GM21737 (cell line): Measurements from ENCODE around the gene FOCAD.
A peak's percentile ranks its signal among the peaks of the same experiment; 100 is the strongest.

ENCODE experiments used
- ATAC-seq: cut with Tn5 transposase; IDR thresholded peaks from one replicate; pipeline ENCODE4 v1.9.1; 2021; ENCODE audit warnings: mild to moderate bottlenecking, moderate library complexity; ENCODE audit not compliant: unreplicated experiment

The FOCAD gene

GRCh38 chr9:20997503-20998076 lies 313.5 kb downstream of the FOCAD start:
- ATAC-seq, result peak; percentile 76

GRCh38 chr9:21001581-21001980 lies 317.5 kb downstream of the FOCAD start:
- ATAC-seq, result no peak

GRCh38 chr9:21002040-21002439 lies 318.0 kb downstream of the FOCAD start:
- ATAC-seq, result no peak

- no peak for ATAC-seq
These were observed 331.2 kb downstream of the FOCAD start for GRCh38 chr9:21015129-21015815.

GRCh38 chr9:21015995-21016394 lies 331.9 kb downstream of the FOCAD start:
- no peak for ATAC-seq

- ATAC-seq, result no peak
These were observed 332.8 kb downstream of the FOCAD start for GRCh38 chr9:21016701-21017491.

- no peak for ATAC-seq
These were observed 334.1 kb downstream of the FOCAD start for GRCh38 chr9:21018177-21018576.

GRCh38 chr9:21023861-21024260 lies 339.8 kb downstream of the FOCAD start:
- ATAC-seq, result no peak

- no peak for ATAC-seq
These were observed 343.2 kb downstream of the FOCAD start for GRCh38 chr9:21027295-21027694.

GRCh38 chr9:21028466-21028865 lies 344.4 kb downstream of the FOCAD start:
- ATAC-seq, result no peak

GRCh38 chr9:21029661-21030060 lies 345.6 kb downstream of the FOCAD start:
- ATAC-seq, result no peak

- ATAC-seq, result peak; percentile 78
These were observed 346.5 kb downstream of the FOCAD start for GRCh38 chr9:21030389-21031035.

- ATAC-seq, result peak; percentile 69
These were observed 347.2 kb downstream of the FOCAD start, which contains the start of gene HACD4 for GRCh38 chr9:21031091-21031807. Gene HACD4, minus strand, starts transcription at chr9:21031640. Its CDS starts 50 bp downstream, at chr9:21031590.

GRCh38 chr9:21031808-21032183 lies 347.7 kb downstream of the FOCAD start:
- ATAC-seq, result no peak

GRCh38 chr9:21037278-21037677 lies 353.2 kb downstream of the FOCAD start:
- ATAC-seq, result no peak

GRCh38 chr9:21039302-21039701 lies 355.2 kb downstream of the FOCAD start:
- ATAC-seq, result no peak

- no peak for ATAC-seq
These were observed 358.4 kb downstream of the FOCAD start for GRCh38 chr9:21042466-21042865.

GRCh38 chr9:21043841-21044240 lies 359.8 kb downstream of the FOCAD start:
- ATAC-seq, result no peak
